ENCODE results near the gene NTN5.

The NTN5 gene

GRCh38 chr19:48632692-48633147, 40.1 kb downstream of the NTN5 start:
- in situ Hi-C loops (cut with MboI; ENCODE audit: low sequenced_read_pairs) = loop anchor here (25.0 kb wide), 1 partner anchor 330 kb away; the partner anchor contains the start of genes BAX and FTL

- in situ Hi-C loops (cut with MboI; ENCODE audit: low sequenced_read_pairs) = loop anchor here (25.0 kb wide), 1 partner anchor 330 kb away; the partner anchor contains the start of genes BAX and FTL
These were observed 40.5 kb downstream of the NTN5 start for GRCh38 chr19:48632286-48632685.

- in situ Hi-C loops (cut with MboI; ENCODE audit: low sequenced_read_pairs) = loop anchor here (25.0 kb wide), 1 partner anchor 331 kb away; the partner anchor contains the start of genes BAX and FTL
These were observed 41.6 kb downstream of the NTN5 start for GRCh38 chr19:48631225-48631624.

- in situ Hi-C loops (cut with MboI; ENCODE audit: low sequenced_read_pairs) = loop anchor here (25.0 kb wide), 1 partner anchor 332 kb away; the partner anchor contains the start of genes BAX and FTL
These were observed 42.3 kb downstream of the NTN5 start for GRCh38 chr19:48630296-48631063.

DNA sequence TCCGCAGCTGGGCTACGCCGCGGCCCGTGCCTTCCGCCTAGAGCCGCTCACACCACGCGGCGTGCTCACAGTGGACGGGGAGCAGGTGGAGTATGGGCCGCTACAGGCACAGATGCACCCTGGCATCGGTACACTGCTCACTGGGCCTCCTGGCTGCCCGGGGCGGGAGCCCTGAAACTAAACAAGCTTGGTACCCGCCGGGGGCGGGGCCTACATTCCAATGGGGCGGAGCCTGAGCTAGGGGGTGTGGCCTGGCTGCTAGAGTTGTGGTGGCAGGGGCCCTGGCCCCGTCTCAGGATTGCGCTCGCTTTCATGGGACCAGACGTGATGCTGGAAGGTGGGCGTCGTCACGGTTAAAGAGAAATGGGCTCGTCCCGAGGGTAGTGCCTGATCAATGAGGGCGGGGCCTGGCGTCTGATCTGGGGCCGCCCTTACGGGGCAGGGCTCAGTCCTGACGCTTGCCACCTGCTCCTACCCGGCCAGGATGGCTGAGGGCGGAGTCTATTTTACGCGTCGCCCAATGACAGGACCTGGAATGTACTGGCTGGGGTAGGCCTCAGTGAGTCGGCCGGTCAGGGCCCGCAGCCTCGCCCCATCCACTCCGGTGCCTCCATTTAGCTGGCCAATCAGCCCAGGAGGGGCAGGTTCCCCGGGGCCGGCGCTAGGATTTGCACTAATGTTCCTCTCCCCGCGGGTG, 43.1 kb downstream of the NTN5 start:
- in situ Hi-C loops (cut with MboI; ENCODE audit: low sequenced_read_pairs) = loop anchor here (25.0 kb wide), 1 partner anchor 333 kb away; the partner anchor contains the start of genes BAX and FTL

DNA sequence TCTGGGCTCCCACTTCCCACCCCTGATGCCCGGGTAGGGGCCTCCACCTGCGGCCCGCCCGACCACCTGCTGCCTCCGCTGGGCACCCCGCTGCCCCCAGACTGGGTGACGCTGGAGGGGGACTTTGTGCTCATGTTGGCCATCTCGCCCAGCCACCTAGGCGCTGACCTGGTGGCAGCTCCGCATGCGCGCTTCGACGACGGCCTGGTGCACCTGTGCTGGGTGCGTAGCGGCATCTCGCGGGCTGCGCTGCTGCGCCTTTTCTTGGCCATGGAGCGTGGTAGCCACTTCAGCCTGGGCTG, 43.6 kb downstream of the NTN5 start:
- in situ Hi-C loops (cut with MboI; ENCODE audit: low sequenced_read_pairs) = loop anchor here (25.0 kb wide), 1 partner anchor 333 kb away; the partner anchor contains the start of genes BAX and FTL

DNA sequence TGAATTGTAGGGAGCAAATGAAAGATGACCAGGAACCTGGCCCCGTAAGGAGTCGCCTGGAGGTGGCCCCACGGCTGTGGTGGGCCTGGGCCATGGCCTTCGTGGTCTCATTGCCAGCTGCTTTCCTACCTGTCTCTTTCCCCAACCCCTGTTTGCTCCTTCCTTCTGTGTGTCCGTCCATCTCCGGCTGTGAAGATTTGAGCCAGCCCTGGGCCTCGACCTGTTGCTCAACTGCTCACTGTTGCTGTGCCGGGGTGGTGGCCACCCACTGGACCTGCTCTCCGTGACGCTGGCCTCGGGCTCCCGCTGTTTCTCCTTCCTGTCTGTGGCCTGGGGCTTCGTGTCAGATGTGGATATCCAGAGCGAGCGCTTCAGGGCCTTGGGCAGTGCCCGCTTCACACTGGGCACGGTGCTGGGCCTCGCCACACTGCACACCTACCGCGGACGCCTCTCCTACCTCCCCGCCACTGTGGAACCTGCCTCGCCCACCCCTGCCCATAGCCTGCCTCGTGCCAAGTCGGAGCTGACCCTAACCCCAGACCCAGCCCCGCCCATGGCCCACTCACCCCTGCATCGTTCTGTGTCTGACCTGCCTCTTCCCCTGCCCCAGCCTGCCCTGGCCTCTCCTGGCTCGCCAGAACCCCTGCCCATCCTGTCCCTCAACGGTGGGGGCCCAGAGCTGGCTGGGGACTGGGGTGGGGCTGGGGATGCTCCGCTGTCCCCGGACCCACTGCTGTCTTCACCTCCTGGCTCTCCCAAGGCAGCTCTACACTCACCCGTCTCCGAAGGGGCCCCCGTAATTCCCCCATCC, 44.1 kb downstream of the NTN5 start:
- in situ Hi-C loops (cut with MboI; ENCODE audit: low sequenced_read_pairs) = loop anchor here (25.0 kb wide), 1 partner anchor 334 kb away; the partner anchor contains the start of genes BAX and FTL

DNA sequence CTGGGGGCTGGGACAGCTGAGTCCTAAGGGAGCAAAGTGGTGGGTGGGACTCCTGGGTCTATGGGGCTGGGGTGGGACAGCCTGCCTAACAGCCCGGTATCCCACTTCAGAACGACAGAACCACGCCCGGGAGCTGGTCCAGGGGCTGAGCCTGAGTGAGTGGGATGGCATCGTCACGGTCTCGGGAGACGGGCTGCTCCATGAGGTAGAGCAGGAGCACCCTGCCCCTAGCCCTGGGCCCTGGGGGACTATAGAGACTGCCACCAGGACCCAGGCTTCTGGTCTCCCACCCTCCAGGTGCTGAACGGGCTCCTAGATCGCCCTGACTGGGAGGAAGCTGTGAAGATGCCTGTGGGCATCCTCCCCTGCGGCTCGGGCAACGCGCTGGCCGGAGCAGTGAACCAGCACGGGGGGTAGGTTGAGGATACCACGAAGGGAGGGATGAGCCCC, 44.9 kb downstream of the NTN5 start:
- in situ Hi-C loops (cut with MboI; ENCODE audit: low sequenced_read_pairs) = loop anchor here (25.0 kb wide), 1 partner anchor 334 kb away; the partner anchor contains the start of genes BAX and FTL

DNA sequence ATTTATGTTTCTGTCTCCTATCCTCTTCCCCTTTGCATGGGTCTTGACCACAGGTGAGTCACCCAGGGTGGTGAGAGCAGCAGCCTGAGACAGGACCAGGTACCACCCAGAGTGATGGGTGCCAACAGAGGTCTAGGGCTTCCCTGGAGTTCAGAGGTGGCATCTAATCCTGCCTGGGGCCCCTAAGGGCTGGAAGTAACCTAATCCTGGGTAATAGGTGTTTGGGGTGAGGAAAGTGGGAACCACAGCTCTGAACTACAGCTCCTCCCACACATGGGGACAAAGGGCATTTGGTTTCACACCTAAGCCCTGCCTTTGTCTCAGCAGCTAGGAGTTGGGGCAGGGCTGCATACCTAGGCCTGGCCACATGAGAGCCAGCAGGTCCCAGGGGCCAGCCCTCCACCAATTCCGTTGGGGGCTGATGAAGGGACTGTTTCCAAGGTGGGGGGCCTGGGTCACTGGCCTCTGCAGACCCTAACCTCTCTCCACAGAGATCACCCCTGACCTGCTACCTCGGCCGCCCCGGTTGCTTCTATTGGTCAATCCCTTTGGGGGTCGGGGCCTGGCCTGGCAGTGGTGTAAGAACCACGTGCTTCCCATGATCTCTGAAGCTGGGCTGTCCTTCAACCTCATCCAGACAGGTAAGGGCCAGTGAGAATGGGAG, 45.5 kb downstream of the NTN5 start:
- in situ Hi-C loops (cut with MboI; ENCODE audit: low sequenced_read_pairs) = loop anchor here (25.0 kb wide), 1 partner anchor 335 kb away; the partner anchor contains the start of genes BAX and FTL

GRCh38 chr19:48625891-48626327, 46.9 kb downstream of the NTN5 start:
- in situ Hi-C loops (cut with MboI; ENCODE audit: low sequenced_read_pairs) = loop anchor here (25.0 kb wide), 1 partner anchor 336 kb away; the partner anchor contains the start of genes BAX and FTL

DNA sequence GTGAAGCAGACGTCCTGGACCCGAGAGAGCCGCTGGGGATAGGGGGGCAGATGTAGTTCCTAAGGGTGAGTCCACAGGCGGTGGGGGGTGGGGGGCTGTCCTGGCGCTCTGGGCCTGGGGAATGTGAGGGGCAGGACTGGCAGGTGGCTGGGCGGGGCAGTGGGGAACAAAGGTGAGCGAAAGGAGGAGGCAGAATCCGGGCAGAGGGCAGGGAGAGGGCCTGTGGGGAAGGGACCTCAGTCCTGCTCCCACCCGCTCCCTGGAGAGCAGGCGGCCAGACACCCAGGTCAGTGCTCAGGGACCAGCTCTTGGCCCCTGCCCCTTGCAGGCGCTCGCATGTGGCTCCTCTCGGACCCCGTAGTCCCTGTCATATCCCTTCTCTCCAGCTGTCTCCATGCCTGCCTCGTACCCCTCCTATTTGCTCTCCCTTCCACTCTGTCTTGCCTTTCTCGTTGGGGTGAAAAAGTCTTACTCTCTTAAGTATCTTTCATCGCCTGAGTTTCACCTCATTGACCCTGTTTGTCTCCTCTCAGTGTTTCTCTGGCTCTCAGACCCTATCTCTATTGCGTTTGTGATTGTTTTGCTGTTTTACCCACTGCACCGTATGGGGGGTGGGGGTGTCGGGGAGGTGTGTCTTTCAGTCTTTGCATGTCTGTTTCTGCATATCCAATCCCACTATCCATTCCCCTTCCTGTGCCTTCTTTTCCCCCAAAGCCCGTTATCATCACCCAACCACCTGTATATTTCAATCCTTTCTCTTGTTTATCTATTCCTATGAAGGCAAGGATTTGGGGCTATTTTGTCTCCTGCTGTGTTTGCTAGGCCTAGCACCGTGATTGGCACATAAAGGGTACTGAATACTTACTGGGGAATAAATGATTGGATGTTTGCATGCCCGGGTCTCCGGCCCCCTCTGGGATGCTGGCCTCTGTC, 47.8 kb downstream of the NTN5 start:
- in situ Hi-C loops (cut with MboI; ENCODE audit: low sequenced_read_pairs) = loop anchor here (25.0 kb wide), 1 partner anchor 337 kb away; the partner anchor contains the start of genes BAX and FTL

DNA sequence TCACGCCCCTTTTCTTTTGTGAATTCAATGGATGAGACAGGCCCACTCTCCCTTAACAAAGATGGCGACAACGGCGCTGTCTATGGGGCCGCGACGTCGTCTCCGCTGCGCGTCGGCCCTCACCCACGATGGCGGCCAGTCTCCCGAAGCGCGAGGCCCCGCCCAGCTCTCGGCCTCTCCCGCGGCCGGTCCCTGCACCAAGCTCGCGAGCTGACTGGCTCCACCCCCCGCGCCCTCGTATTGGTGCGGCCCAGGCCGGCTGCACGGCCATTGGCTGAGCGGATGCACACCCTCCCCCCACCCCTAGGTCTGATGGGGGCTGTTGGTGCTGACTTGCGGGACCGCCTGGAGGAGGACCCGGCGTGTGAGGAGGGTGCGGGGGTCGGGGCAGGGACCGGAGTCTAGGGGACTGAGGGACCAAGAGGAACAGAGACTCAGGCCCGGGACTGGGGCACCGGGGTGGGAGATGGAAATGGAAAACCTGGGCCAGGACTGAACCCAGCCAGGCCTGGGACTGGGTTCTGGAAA, 48.7 kb downstream of the NTN5 start:
- in situ Hi-C loops (cut with MboI; ENCODE audit: low sequenced_read_pairs) = no loop called here

GRCh38 chr19:48623556-48624066, 49.2 kb downstream of the NTN5 start:
- in situ Hi-C loops (cut with MboI; ENCODE audit: low sequenced_read_pairs) = no loop called here

- in situ Hi-C loops (cut with MboI; ENCODE audit: low sequenced_read_pairs) = no loop called here
These were observed 52.9 kb downstream of the NTN5 start for GRCh38 chr19:48619692-48620585.

DNA sequence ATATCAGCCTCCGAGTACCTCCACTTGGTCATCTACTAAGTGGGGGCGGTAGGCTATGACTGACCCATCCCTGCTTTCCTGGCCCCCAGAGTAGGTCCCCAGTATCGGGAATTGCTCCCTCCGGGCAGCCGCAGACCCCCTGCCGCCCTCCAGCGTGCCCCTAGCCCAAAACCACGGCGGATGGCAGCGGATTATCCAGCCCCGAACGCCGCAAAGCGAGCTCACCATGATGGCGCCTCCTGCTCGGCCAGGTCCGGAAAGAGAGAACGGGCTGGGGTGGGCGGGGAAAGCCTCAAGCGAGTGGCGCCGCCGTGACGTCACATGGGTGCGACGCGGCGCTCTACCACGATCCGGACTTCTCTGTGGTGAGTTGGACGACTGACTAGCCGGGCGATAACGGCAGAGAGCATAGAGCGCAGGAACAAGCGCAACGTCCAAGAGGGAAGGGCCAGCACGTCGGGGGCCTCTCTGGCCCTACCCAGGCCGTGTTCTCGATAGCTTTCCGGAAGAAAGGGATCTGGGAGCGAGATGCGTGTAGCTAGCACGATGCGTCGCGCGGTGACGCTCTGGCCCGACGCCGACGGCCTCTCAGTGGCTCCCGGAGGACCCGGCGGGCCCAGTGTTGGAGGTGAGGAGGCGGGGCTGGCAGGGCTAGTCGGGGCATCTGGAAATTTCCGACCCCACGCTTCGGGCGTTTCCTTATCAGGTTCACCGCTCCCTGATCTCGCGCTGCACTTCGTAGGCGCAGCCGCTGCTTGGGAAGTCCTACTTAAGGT, 53.7 kb downstream of the NTN5 start, which contains the start of the genes RPL18 and SPHK2:
TSS of gene RPL18 (minus strand) at position 263 of the 776 bp plus-strand sequence. CDS start at position 228, 35 bp downstream.
TSS of gene SPHK2 (plus strand) at position 591 of the 776 bp plus-strand sequence. CDS start 1,009 bp downstream, outside the sequence.
- in situ Hi-C loops (cut with MboI; ENCODE audit: low sequenced_read_pairs) = no loop called here

DNA sequence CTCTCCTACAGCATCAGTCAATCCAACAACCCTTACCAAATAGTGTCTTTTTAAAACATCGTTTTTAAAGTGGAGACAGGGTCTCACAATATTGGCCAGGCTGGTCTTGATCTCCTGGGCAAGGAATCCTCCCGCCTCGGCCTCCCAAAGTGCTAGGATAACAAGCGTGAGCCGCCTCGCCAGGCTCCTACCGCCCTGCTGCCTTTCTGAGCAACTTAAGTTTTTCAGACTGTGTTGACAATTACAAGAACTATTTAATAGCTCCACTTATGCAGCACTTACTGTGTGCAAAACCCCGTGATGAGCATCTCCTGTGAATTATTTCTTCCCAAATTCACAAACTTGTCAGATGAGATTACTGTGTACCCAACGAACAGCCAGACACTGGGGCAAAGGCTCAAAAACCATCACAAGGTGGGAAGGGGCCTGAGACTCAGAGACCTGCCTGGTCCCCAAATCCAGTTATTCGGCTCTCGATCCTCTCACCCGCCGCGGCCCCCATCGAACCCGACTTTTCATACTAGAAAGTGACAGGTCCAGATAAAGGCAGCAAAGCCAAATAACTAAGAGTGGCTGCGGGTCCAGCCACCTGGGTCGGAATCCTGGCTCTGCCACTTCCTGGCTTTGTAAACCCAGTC, 54.4 kb downstream of the NTN5 start:
- in situ Hi-C loops (cut with MboI; ENCODE audit: low sequenced_read_pairs) = no loop called here

Measured in HL-60/S4 treated with retinoic acid at 250 ng/mL for 4 days and 3 days (cell line).